NCI-H82 (cell line): ENCODE data around the gene PYGO1.
"Not testable (repeated sequence)": the region's sequence is repeated elsewhere in the genome, so short reads cannot be mapped to it uniquely, and the experiment has no call there.

Experiments used
- DNase-seq: peaks from one replicate; lab custom pipeline; 2025; lab: John Stamatoyannopoulos, UW

PYGO1 gene

GRCh38 chr15:55505407-55505806, 82.7 kb downstream of the PYGO1 start:
- DNase-seq = not testable (repeated sequence)

GRCh38 chr15:55499151-55499550, 89.0 kb downstream of the PYGO1 start:
- peak; percentile 12 for DNase-seq

- DNase-seq = peak; percentile 95
These were observed 89.8 kb downstream of the PYGO1 start for GRCh38 chr15:55498109-55498938.

- no peak for DNase-seq
These were observed 91.4 kb downstream of the PYGO1 start for GRCh38 chr15:55496716-55497115.

- DNase-seq = no peak
These were observed 93.2 kb downstream of the PYGO1 start for GRCh38 chr15:55494931-55495330.

GRCh38 chr15:55488952-55489600, 99.1 kb downstream of the PYGO1 start:
- DNase-seq = not testable (repeated sequence)
